A549 (cell line): Measurements from ENCODE around the gene SPATA12. TPM values are rescaled to one million over a fixed set of nuclear protein-coding genes. Genes with fewer than 3 reads are reported as not detected.
A peak's percentile ranks its signal among the peaks of the same experiment; 100 is the strongest.

ENCODE experiments used
- ATAC-seq, 2 experiments: fragments of 200-7000 bp in 1 of 2; fragments of >200 bp in 1 of 2; cut with Nextera tagmentation in 1 of 2; cut with Tn5 transposase in 1 of 2; 3 replicates each; pipeline versions ENCODE4 v1.8.0 to v1.9.1; 2018 to 2020; ENCODE audit warnings: mild to moderate bottlenecking in 1 of 2, moderate library complexity in 1 of 2
- CTCF ChIA-PET: fragments of 300-600 bp; sonication (Branson Sonifier 250); formaldehyde crosslinking; extraction: SDS; loops from one replicate; lab custom pipeline; 2021; ENCODE audit warnings: antibody characterized with exemption, inconsistent platforms; lab: Yijun Ruan, JAX
- POLR2A ChIA-PET: fragments of 350-600 bp; formaldehyde crosslinking; extraction: SDS; loops from one replicate; lab custom pipeline; 2021; ENCODE audit warnings: antibody characterized with exemption, inconsistent platforms; lab: Yijun Ruan, JAX
- DNase-seq, 2 experiments: peaks; one replicate each; pipeline versions ENCODE4 v3.0.0 to v3.0.0-alpha.2; 2011 to 2016; ENCODE audit warnings: low read depth in 1 of 2, low spot score in 1 of 2
- FAIRE-seq: peaks from 2 replicates; lab custom pipeline; 2011; peaks lifted over from hg19 to GRCh38; lab: Jason Lieb, UNC
- H3K27ac ChIP-seq, 2 experiments: fragments of >200 bp; sonication (Bioruptor Twin); formaldehyde crosslinking; 3 replicates each; pipeline ENCODE4 v1.5.1; 2016 to 2017
- H3K4me1 ChIP-seq: fragments of >200 bp; sonication (Bioruptor Twin); formaldehyde crosslinking; 3 replicates; pipeline ENCODE4 v1.6.1; 2016
- H3K4me2 ChIP-seq: fragments of >200 bp; sonication (Bioruptor Twin); formaldehyde crosslinking; 3 replicates; pipeline ENCODE4 v1.6.1; 2016
- H3K4me3 ChIP-seq: fragments of >200 bp; sonication (Bioruptor Twin); formaldehyde crosslinking; 3 replicates; pipeline ENCODE4 v1.5.1; 2016
- H3K9me3 ChIP-seq: fragments of >200 bp; sonication (Bioruptor Twin); formaldehyde crosslinking; 3 replicates; pipeline ENCODE4 v1.6.1; 2016
- BCL3 ChIP-seq: fragments of >200 bp; sonication (Bioruptor Twin); formaldehyde crosslinking; IDR thresholded peaks from 3 replicates; pipeline ENCODE4 v1.6.1; 2016
- CBX2 ChIP-seq: fragments of 200-600 bp; sonication (generic); IDR thresholded peaks from 2 replicates; pipeline ENCODE4 v1.6.1; 2016; ENCODE audit warnings: low read depth, mild to moderate bottlenecking, borderline replicate concordance
- CBX8 ChIP-seq: fragments of 200-600 bp; sonication (generic); IDR thresholded peaks from 2 replicates; pipeline ENCODE4 v1.6.1; 2016
- CEBPB ChIP-seq, 2 experiments: fragments of >200 bp in 1 of 2; sonication (Bioruptor Twin) in 1 of 2; formaldehyde crosslinking in 1 of 2; IDR thresholded peaks; 2 replicates each; pipeline ENCODE4 v1.6.1; 2012 to 2016
- EHF ChIP-seq: fragments of 250-450 bp; sonication (Bioruptor Pico); IDR thresholded peaks from 2 replicates; pipeline ENCODE4 v1.5.0; 2020; ENCODE audit warnings: mild to moderate bottlenecking
- EHMT2 ChIP-seq: fragments of 200-600 bp; sonication (generic); IDR thresholded peaks from 2 replicates; pipeline ENCODE4 v1.6.1; 2016; ENCODE audit warnings: antibody characterized with exemption, low read depth, mild to moderate bottlenecking, moderate library complexity
- FOSB ChIP-seq: fragments of 250-450 bp; sonication (Bioruptor Pico); IDR thresholded peaks from 2 replicates; pipeline ENCODE4 v1.5.0; 2020; ENCODE audit warnings: mild to moderate bottlenecking, moderate library complexity
- FOSL2 ChIP-seq, 2 experiments: fragments of 450-650 bp in 1 of 2; fragments of >200 bp in 1 of 2; sonication (Bioruptor Twin) in 1 of 2; formaldehyde crosslinking; IDR thresholded peaks; 2 replicates each; pipeline versions ENCODE4 v1.5.0 to v1.6.1; 2016 to 2020; ENCODE audit warnings: mild to moderate bottlenecking in 1 of 2, moderate library complexity in 1 of 2
- HDAC2 ChIP-seq: fragments of 200-600 bp; sonication (generic); IDR thresholded peaks from 2 replicates; pipeline ENCODE4 v1.6.1; 2016
- HOXB13 ChIP-seq: fragments of 250-450 bp; sonication (Bioruptor Pico); IDR thresholded peaks from 2 replicates; pipeline ENCODE4 v1.5.0; 2020; ENCODE audit warnings: low read depth, mild to moderate bottlenecking, moderate library complexity
- JUN ChIP-seq, 2 experiments: fragments of >200 bp; sonication (Bioruptor Twin); formaldehyde crosslinking; IDR thresholded peaks; 2 replicates in 1 of 2; 3 replicates in 1 of 2; pipeline ENCODE4 v1.6.1; 2016 to 2017
- MAZ ChIP-seq: fragments of 150-350 bp; IDR thresholded peaks from 2 replicates; pipeline ENCODE4 v1.6.1; 2014; ENCODE audit warnings: antibody characterized with exemption, low read depth, low read length, borderline replicate concordance
- NFE2L2 ChIP-seq: fragments of 150-350 bp; conservative IDR thresholded peaks from 2 replicates; pipeline ENCODE4 v1.6.1; 2014; ENCODE audit warnings: low read length
- NR3C1 ChIP-seq: fragments of >200 bp; sonication (Bioruptor Twin); formaldehyde crosslinking; IDR thresholded peaks from 3 replicates; pipeline ENCODE4 v1.6.1; 2017
- POLR2A ChIP-seq: IDR thresholded peaks from 2 replicates; pipeline ENCODE4 v1.6.1; 2012; ENCODE audit warnings: mild to moderate bottlenecking, low read length
- RAD21 ChIP-seq, 2 experiments: fragments of >200 bp in 1 of 2; sonication (Bioruptor Twin) in 1 of 2; formaldehyde crosslinking in 1 of 2; IDR thresholded peaks in 1 of 2; conservative IDR thresholded peaks in 1 of 2; 2 replicates in 1 of 2; 3 replicates in 1 of 2; pipeline ENCODE4 v1.6.1; 2012 to 2018; ENCODE audit warnings: inconsistent platforms in 1 of 2
- RNF2 ChIP-seq: fragments of 200-600 bp; sonication (generic); IDR thresholded peaks from 2 replicates; pipeline ENCODE4 v1.6.1; 2016; ENCODE audit warnings: low read depth, mild to moderate bottlenecking, antibody characterized with exemption, moderate library complexity, borderline replicate concordance
- SMC3 ChIP-seq: fragments of >200 bp; sonication (Bioruptor Twin); formaldehyde crosslinking; IDR thresholded peaks from 3 replicates; pipeline ENCODE4 v1.6.1; 2018; ENCODE audit warnings: inconsistent platforms
- TP53 ChIP-seq: fragments of 250-450 bp; sonication (Bioruptor Pico); IDR thresholded peaks from 2 replicates; pipeline ENCODE4 v1.5.0; 2021; ENCODE audit warnings: mild to moderate bottlenecking, moderate library complexity
- USF2 ChIP-seq: fragments of 450-650 bp; IDR thresholded peaks from 2 replicates; pipeline ENCODE4 v1.6.1; 2014; ENCODE audit warnings: antibody characterized with exemption
- WGBS: methylation state at CpG from one replicate; pipeline ENCODE4 v1.1.6; 2017; ENCODE audit errors: missing lambda C conversion rate; 5-methylcytosine and 5-hydroxymethylcytosine counted together
- polyA plus RNA-seq, 4 experiments: library from polyadenylated mRNA; depleted of rRNA in 3 of 4; stranded (reverse); fragments of >200 nt; fragmentation: RNase III in 1 of 4; extraction: RNeasy Plus Mini Kit Qiagen cat#74134 plus additional on column Dnase treatment in 1 of 4; gene quantifications; 2 replicates in 3 of 4; 3 replicates in 1 of 4; pipeline ENCODE4 v1.2.3, GENCODE V29; 2011 to 2017
- TF ChIP-seq, protein P1 (sequence below): IDR thresholded peaks from 2 replicates; pipeline ENCODE4 v1.6.1; 2012; ENCODE audit warnings: low read depth, borderline replicate concordance
- TF ChIP-seq, protein P2 (sequence below): IDR thresholded peaks from 2 replicates; pipeline ENCODE4 v1.6.1; 2012
- TF ChIP-seq, protein P3 (sequence below): IDR thresholded peaks from 2 replicates; pipeline ENCODE4 v1.6.1; 2012

Gene SPATA12
- polyA plus RNA-seq, 2 of the 4 experiments (the other 2 are of a cell fraction), result 0.17 to 0.18 TPM

DNA sequence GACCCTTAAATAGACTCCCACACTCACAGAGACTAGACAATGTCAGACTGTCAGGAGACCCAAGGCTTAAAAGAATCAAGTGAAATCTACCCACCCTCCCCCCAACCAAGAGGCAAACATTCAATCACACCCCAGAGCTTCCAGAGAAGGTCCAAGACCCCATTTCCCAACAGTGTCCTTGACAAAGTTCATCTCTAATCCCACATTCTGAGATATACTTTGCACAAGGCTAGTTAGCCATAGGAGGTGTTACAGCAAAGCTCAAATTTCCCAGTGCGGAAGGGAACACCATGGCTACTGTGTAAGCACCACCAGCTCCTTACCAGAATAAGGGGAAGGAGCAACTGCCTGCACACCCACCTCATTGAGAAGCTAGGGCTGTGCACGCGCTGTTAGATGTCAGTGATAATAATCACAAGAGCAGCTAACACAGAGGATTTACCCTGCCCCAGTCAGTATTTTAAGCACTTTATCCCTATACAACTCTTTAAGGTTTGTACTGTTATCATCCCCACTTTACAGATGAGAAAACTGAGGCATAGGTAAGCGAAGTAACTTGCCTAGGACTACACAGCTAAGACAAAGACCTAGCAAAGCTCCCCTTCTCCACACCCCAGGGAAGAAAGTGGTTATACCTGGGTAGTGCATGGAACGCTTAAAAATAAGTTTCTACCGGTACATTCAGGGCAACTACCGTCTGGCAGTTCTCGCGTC is 17.3 kb downstream of the SPATA12 start:
- ChIA-PET POLR2A (interaction anchor here (1.6 kb wide), 1 partner anchor 17 kb away, joined by 8 read pairs; the partner anchor contains the start of gene SPATA12), CTCF (interaction anchor here (0.9 to 2.9 kb wide), 11 partner anchors 10 to 88 kb away, joined by 3 to 18 read pairs (median 4); partner anchors contain the start of gene SPATA12)
- WGBS, result 85% methylated on average over 9 of the region's 9 CpGs
- no peak for FAIRE-seq
- H3K27ac ChIP-seq, result peak overlapping the region; percentile 94 to 99
- H3K9me3 ChIP-seq, result no peaks in the 10 kb centered on the region
- H3K4me3 ChIP-seq, result peak overlapping the region; percentile 99
- ATAC-seq, result no peak
- H3K4me2 ChIP-seq, result peak overlapping the region; percentile 93
- DNase-seq, result no peak
- H3K4me1 ChIP-seq, result peaks cover 20% of the 10 kb centered on the region; the same call in 1 of the 3 replicates
- no peak for TF ChIP-seq FOSB
- TF ChIP-seq NFE2L2, result no peak
- no peak for TF ChIP-seq RAD21 (conservative IDR thresholded peaks at IDR 0.05 in 1 of 2, IDR thresholded peaks at IDR 0.05 in 1 of 2)
- TF ChIP-seq JUN (IDR thresholded peaks at IDR 0.05), result no peak
- TF ChIP-seq NR3C1, result no peak
- TF ChIP-seq, protein P1, sequence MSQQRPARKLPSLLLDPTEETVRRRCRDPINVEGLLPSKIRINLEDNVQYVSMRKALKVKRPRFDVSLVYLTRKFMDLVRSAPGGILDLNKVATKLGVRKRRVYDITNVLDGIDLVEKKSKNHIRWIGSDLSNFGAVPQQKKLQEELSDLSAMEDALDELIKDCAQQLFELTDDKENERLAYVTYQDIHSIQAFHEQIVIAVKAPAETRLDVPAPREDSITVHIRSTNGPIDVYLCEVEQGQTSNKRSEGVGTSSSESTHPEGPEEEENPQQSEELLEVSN, result no peak
- TF ChIP-seq RNF2, result no peak
- no peak for TF ChIP-seq MAZ
- TF ChIP-seq, protein P2, sequence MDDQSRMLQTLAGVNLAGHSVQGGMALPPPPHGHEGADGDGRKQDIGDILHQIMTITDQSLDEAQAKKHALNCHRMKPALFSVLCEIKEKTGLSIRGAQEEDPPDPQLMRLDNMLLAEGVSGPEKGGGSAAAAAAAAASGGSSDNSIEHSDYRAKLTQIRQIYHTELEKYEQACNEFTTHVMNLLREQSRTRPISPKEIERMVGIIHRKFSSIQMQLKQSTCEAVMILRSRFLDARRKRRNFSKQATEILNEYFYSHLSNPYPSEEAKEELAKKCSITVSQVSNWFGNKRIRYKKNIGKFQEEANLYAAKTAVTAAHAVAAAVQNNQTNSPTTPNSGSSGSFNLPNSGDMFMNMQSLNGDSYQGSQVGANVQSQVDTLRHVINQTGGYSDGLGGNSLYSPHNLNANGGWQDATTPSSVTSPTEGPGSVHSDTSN, result no peak
- no peak for TF ChIP-seq EHF (CRISPR knock-in tag)
- TF ChIP-seq EHMT2, result no peak
- no peak for TF ChIP-seq FOSL2 (IDR thresholded peaks at IDR 0.05)
- TF ChIP-seq FOSL2 (CRISPR knock-in tag; IDR thresholded peaks at IDR 0.05), result no peak
- no peak for TF ChIP-seq HOXB13 (CRISPR knock-in tag)
- TF ChIP-seq HDAC2, result no peak

GRCh38 chr3:57078344-57078634 is 17.8 kb downstream of the SPATA12 start:
- ATAC-seq, result peak in 1 of 2 experiments; percentile 51; a peak in 2 of 6 replicates
- FAIRE-seq, result no peak
- Histone ChIP-seq H3K4me3 (peak overlapping the region; percentile 99), H3K27ac (peak overlapping the region; percentile 94 to 99), H3K4me2 (peak overlapping the region; percentile 93), H3K4me1 (peaks cover 20% of the 10 kb centered on the region; the same call in 1 of the 3 replicates), H3K9me3 (no peaks in the 10 kb centered on the region)
- 83% methylated on average over 2 of the region's 15 CpGs for WGBS
- TF ChIP-seq CBX2, result no peak
- TF ChIP-seq, protein P3, sequence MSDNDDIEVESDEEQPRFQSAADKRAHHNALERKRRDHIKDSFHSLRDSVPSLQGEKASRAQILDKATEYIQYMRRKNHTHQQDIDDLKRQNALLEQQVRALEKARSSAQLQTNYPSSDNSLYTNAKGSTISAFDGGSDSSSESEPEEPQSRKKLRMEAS, result no peak
- no peak for TF ChIP-seq SMC3
- no peak for TF ChIP-seq TP53
- no peak for TF ChIP-seq CBX8
- TF ChIP-seq USF2, result no peak
- TF ChIP-seq EHMT2, result no peak
- TF ChIP-seq, protein P1, result no peak
- TF ChIP-seq MAZ, result no peak
- TF ChIP-seq EHF (CRISPR knock-in tag), result no peak
- TF ChIP-seq CEBPB (IDR thresholded peaks at IDR 0.05), result no peak
- no peak for TF ChIP-seq BCL3
- TF ChIP-seq POLR2A, result no peak
- peak in 1 of 2 experiments; percentile 44 for DNase-seq
- POLR2A ChIA-PET, result interaction anchor here (1.6 kb wide), 1 partner anchor 18 kb away, joined by 8 read pairs; the partner anchor contains the start of gene SPATA12
- CTCF ChIA-PET, result interaction anchor here (0.9 to 1.9 kb wide), 10 partner anchors 11 to 88 kb away, joined by 3 to 18 read pairs (median 4); partner anchors contain the start of gene SPATA12
